Neural cell (in vitro differentiated cells): ENCODE data around the gene ZNF593.

Source experiments
- CTCF ChIP-seq: fragments of 450-650 bp; IDR thresholded peaks from 2 replicates; pipeline ENCODE4 v1.5.1; 2014; ENCODE audit warnings: antibody characterized with exemption, mild to moderate bottlenecking, moderate library complexity; ENCODE audit not compliant: poor library complexity, severe bottlenecking
- EZH2 ChIP-seq: fragments of 200-600, 300-800 bp; shearing (Covaris generic), sonication (generic); IDR thresholded peaks from 2 replicates; pipeline ENCODE4 v1.6.1; 2014; ENCODE audit warnings: antibody characterized with exemption, low read length, borderline replicate concordance, mild to moderate bottlenecking; ENCODE audit not compliant: insufficient read depth, poor library complexity, severe bottlenecking
- POLR2AphosphoS5 ChIP-seq: IDR thresholded peaks from 2 replicates; pipeline ENCODE4 v1.6.1; 2012
- RAD21 ChIP-seq: fragments of 450-650 bp; conservative IDR thresholded peaks from 2 replicates; pipeline ENCODE4 v1.6.1; 2014; ENCODE audit warnings: antibody characterized with exemption, mild to moderate bottlenecking, moderate library complexity
- SMC3 ChIP-seq: fragments of 450-650 bp; conservative IDR thresholded peaks from 2 replicates; pipeline ENCODE4 v1.6.1; 2014; ENCODE audit warnings: antibody characterized with exemption, mild to moderate bottlenecking, moderate library complexity; ENCODE audit not compliant: poor library complexity

- no peak for TF ChIP-seq CTCF
- TF ChIP-seq RAD21: no peak
- no peak for TF ChIP-seq EZH2
- TF ChIP-seq SMC3: no peak
- no peak for TF ChIP-seq POLR2AphosphoS5
Measured at GRCh38 chr1:26189751-26190275, 20.1 kb downstream of the ZNF593 start.
